Gastroesophageal sphincter (tissue), 2 donors: ENCODE results near the gene ACHE.

Source experiments
- EP300 ChIP-seq: sonication (generic); formaldehyde crosslinking; IDR thresholded peaks from one replicate; pipeline ENCODE4 v1.6.1; 2017; ENCODE audit warnings: antibody characterized with exemption, mild to moderate bottlenecking
- POLR2AphosphoS5 ChIP-seq: sonication (generic); formaldehyde crosslinking; IDR thresholded peaks from one replicate; pipeline ENCODE4 v1.6.1; 2017; ENCODE audit warnings: antibody characterized with exemption

GRCh38 chr7:100840470-100841100, 55.1 kb downstream of the ACHE start:
- no peak for TF ChIP-seq POLR2AphosphoS5
- TF ChIP-seq EP300, result no peak
